WI38 (cell line): Measurements from ENCODE around the gene CSK.
A peak's percentile ranks its signal among the peaks of the same experiment; 100 is the strongest.
"Not testable (repeated sequence)": the region's sequence is repeated elsewhere in the genome, so short reads cannot be mapped to it uniquely, and the experiment has no call there.

Source experiments
- H3K4me3 ChIP-seq: 2 replicates; pipeline ENCODE4 v1.5.1; 2011; ENCODE audit warnings: low read depth, mild to moderate bottlenecking, control low read depth, low read length
- CTCF ChIP-seq: IDR thresholded peaks from 2 replicates; pipeline ENCODE4 v1.5.1; 2012; ENCODE audit warnings: low read depth, mild to moderate bottlenecking, control low read depth, low read length

The CSK gene

GRCh38 chr15:74781431-74782258 is at the start of gene CSK:
Gene CSK (plus strand): TSS chr15:74782080. CDS start chr15:74798298, 16,218 bp downstream.
- TF ChIP-seq CTCF: peak; percentile 11; the same call in 1 of the 2 replicates

GRCh38 chr15:74732846-74733245 is 49.0 kb upstream of the CSK start:
- no peak for TF ChIP-seq CTCF
- no peak overlapping the region for H3K4me3 ChIP-seq

More at GRCh38 chr15:74781431-74782258, at the start of gene CSK:
- H3K4me3 ChIP-seq: peak within 1 kb of the TSS; percentile 86

GRCh38 chr15:74733269-74733668 is 48.6 kb upstream of the CSK start:
- H3K4me3 ChIP-seq: no peak overlapping the region
- TF ChIP-seq CTCF: no peak

GRCh38 chr15:74735305-74735704 is 46.6 kb upstream of the CSK start:
- TF ChIP-seq CTCF: no peak
- H3K4me3 ChIP-seq: no peak overlapping the region

- not testable (repeated sequence) for H3K4me3 ChIP-seq
Measured at GRCh38 chr15:74738239-74738638, 43.6 kb upstream of the CSK start.

- H3K4me3 ChIP-seq: no peak overlapping the region
- no peak for TF ChIP-seq CTCF
Measured at GRCh38 chr15:74742422-74742821, 39.5 kb upstream of the CSK start.

GRCh38 chr15:74746389-74746788 is 35.5 kb upstream of the CSK start:
- no peak for TF ChIP-seq CTCF
- no peak overlapping the region for H3K4me3 ChIP-seq
